HG03342 (cell line): ENCODE results near the gene RASSF6.
A peak's percentile ranks its signal among the peaks of the same experiment; 100 is the strongest.
"Not testable (repeated sequence)": the region's sequence is repeated elsewhere in the genome, so short reads cannot be mapped to it uniquely, and the experiment has no call there.

Experiments used
- ATAC-seq: cut with Tn5 transposase; IDR thresholded peaks from one replicate; pipeline ENCODE4 v1.9.1; 2021; ENCODE audit warnings: mild to moderate bottlenecking, moderate library complexity; ENCODE audit not compliant: unreplicated experiment

The RASSF6 gene, protein sequence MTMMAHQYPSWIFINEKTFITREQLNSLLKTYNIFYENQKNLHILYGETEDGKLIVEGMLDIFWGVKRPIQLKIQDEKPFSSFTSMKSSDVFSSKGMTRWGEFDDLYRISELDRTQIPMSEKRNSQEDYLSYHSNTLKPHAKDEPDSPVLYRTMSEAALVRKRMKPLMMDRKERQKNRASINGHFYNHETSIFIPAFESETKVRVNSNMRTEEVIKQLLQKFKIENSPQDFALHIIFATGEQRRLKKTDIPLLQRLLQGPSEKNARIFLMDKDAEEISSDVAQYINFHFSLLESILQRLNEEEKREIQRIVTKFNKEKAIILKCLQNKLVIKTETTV

DNA sequence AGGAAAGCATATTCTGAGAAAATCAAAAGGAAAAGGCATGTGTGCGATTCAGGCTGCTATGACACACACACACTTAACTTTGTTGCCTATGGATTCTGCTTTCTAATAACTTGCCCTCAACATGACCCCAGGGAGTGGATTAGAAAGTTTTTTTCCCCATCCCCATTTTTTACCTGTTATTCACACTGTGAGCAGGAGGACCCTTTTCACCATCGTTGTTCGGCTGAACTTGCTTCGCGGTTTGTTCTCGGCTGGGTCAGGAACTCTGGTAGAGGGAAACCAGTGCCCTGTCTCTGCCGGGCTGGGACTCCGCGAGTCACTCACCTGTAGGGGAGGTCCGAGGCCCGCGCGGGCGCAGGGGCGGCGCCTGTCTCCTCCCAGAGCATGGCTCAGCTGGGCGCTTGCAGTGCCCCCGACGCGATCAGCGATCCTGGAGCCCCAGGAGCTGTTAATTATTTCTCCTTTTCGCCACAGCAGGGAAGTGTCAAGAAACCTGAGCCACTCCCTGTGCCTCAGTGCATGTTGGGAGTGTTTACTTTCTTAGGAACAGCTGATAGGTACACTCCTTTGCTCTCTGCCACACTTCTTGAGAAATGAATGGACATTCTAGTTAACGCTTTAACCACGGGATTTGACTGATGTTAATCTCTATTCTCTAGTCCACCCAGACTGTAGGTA, at the start of gene RASSF6:
TSS of gene RASSF6 (minus strand) at position 322 of the 678 bp plus-strand sequence. CDS start 8,641 bp downstream, outside the sequence.
- ATAC-seq = peak; percentile 90

DNA sequence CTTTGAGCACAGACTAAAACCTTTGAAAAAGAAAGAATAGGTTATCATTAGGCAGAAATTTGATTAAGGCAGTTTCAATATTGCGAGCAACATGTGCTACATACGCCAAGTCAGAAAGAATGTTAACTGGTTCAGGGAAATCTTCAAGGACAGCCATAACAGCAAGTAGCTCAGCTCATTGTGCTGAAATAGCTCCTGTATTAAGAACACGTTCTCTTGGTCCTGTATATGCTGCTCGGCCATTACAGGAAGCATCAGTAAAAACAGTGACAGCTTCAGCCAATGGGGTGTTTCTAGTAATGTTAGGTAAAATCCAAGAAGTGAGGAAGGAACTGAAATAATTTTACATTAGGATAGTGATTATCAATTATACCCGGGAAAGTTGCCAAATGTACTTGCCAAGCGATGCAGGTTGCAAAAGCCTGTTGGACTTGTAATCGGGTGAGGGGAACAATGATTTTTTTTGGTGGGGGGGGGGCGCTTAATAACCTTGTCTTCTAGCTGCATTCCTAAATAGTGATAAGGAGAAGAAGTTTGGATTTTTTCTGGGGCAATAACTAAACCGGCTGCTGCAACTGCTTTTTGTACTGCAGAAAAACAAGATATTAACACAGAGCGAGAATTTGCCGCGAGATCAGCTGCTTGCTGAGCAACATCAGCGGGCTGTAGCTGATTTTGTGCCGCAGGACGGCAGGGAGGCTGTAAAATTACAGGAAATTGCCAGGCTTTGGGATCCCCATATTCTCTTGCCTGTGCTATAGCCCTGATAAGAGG, 49.4 kb upstream of the RASSF6 start:
- ATAC-seq = no peak

DNA sequence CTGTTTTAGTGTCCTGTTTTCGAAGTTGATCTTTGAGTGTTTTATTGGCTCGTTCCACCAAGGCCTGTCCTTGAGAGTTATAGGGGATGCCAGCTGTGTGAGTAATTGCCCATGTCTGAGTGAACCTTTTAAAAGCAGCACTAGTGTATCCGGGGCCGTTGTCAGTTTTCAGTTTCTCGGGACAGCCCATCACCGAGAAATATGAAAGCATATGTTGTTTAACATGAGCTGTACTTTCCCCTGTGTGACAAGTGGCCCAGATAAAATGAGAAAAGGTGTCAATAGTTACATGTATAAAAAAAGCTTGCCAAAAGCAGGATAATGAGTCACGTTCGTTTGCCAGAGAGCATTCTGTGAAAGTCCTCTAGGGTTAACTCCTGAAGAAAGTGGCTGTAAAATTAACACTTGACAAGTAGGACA, 48.6 kb upstream of the RASSF6 start:
- no peak for ATAC-seq

DNA sequence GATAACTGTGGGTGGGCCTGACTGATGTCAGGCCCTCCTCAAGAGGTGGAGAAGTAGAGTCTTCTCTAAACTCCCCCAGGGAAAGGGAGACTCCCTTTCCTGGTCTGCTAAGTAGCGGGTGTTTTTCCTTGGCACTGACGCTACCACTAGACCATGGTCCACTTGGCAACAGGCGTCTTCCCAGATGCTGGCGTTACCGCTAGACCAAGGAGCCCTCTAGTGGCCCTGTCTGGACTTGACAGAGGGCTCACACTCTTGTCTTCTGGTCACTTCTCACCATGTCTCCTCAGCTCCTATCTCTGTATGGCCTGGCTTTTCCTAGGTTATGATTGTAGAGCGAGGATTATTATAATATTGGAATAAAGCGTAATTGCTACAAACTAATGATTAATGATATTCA, 45.7 kb upstream of the RASSF6 start:
- ATAC-seq = not testable (repeated sequence)

DNA sequence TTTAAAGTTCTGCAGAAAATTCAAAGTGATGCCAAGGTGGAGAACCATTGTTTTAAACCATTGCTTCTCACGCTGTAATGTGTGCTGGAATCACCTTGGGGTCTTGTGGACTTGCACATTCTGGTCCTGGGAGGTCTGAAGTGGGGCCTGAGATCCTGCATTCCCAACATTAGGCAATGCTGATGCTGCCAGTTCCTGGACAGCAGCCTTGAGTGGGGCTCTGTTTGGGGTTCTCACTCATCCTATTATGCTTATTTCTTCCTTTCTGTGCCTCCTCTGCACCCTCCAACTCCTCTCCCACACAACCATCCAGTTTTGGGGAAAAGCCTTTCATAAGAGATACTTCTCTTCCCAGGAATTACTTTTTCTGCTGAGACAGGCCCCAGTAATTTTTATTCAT, 44.2 kb upstream of the RASSF6 start:
- no peak for ATAC-seq

DNA sequence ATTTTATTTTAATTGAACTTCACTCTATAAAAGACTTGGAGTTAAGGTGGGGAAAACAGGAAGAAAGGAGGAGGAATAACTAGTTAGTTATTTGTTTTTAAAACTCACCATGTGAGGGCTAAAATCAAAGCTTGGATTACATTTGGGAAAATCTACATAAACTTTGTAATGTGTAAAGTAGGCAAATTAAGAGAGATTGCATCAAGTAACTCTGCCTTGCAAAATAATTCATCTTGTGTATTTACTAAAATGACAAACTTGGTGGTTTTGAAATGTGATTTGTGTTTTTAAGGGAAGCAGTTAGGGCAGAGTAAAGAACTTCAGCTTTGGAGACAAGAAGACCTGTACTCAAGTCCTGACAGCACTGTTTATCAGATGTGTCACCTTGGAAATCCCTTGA, 43.3 kb upstream of the RASSF6 start:
- ATAC-seq = no peak

DNA sequence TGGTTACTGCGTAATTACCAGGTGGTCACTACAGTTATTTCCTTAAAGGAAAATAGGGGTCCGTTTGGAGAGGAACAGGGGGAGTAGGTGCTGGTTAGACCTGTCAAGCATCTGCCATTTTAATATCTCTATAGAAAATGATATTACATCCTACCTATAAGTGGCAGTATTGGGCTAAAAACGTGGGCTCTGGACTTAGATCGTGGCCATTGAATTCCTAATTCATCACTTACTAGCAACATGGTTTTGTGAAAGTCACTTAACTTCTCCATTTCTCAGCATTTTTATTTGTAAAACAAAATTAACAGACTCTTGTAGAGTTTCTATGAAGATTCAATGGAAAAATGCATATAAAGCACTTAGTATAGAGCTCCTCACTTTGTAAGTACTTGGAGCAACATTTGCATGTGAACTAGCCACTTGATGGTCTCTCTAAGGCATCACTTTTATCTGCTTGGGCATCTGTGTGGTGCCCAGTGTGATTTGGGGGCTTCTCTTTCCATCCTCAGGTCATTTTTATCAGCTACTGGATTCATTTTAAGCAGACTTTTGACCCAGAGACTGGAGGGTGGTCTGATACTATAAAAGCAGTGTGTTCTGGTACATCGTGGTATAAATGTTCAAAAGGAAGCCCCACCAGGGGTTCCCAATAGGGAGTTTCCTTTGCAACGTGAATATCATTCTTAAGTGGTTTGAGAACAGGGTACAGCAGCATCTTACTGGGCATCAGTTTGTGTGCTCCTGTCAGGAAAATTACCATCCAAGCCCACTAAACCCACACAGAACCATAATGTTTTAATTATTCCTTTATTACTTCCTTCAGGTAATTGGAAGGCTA, 42.7 kb upstream of the RASSF6 start:
- peak; percentile 86 for ATAC-seq

DNA sequence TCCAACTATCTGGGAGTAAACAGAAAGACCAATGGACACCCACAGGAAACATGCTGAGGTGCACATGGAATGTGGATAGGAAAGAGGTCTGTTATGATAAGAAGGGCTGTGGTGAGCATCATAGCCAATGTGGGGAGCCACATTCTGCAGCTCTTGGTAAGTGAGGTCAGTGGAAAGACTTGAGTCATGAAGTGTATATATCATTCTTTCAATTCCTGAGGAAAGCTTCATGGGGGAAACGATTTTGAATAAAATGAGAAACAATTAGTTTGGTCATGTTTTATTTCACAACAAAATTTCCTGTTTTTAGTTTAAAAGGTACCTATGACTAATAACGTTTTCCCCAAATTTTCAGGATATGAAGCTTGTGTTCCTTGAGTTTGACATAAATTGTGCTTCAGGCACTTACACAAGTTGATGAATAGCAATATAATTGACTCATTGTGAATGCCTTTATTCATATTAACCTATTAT, 41.4 kb upstream of the RASSF6 start:
- no peak for ATAC-seq

DNA sequence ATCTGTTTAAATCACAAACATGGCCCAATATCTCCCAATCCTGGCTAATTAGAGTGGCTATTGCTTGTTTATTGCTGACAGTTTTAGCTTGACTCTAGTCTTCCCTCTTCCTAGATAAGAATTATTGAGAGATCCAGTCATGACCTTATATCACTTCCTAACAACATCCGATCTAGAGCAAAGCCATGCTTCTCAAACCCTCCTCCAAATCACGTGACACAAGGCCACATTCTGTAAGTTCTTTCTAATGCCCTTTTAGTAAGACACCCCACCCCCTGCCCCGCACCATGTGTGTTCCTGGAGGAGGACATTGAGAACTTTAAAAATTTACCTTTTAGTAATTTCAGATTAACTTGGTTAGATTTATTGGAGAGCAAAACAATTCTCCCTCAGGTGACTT, 40.6 kb upstream of the RASSF6 start:
- ATAC-seq = no peak

DNA sequence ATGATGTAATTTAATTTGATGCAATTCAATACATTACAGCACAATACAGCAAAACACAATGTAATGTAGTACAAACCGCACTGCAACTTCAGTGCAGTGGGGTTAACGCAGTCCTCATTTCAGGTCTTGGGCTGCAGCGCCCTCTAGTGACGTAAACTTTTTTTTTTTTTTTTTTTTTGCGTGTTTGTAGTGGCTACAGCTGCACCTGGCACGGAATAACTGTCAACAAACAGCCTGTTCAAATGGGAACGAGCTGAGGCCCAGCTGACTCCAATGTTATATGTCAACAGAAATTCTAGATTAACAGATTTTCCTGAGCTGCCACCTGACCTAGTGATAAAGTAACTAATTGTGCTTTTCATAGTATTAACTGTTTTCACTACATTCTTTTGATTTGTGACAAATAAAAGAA, 33.5 kb upstream of the RASSF6 start:
- ATAC-seq = peak; percentile 80

DNA sequence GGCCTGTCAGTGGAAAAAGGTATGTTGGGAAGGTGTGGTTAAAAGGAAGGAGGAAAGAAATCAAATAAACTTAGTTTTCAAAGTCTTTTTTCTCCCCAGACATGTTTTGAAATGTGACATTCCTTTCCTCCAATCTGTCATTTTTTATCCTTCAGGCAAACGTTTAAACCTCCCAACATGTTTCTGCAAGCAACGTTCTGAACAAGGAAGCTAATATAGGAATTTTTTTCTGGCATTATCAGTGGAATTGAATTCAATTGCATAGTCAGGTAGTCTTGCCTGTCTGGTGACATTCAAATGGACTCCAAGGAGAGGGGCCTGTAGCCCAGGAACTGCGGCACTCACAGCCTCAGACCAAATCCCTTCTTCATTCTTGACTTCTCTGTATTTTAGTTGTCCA, 30.0 kb upstream of the RASSF6 start:
- ATAC-seq = no peak

DNA sequence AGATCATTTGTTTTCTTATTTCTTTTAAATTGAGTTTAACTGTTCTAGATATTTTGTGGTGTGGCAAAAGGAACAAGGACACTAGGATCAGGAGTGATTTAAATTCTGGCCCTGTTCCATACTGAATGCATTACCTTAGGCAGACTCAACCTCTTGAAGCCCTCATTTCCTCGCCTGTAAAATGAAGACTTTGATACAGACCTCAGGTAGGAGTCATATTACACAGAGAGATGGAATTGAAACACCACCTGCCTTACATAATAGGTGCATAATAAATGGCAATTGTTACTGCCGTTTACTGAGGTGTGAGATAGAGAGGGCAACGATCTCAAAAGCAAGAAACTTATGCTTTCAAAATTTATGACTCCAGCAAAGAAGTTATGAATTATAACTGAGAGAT, 28.2 kb upstream of the RASSF6 start:
- no peak for ATAC-seq

DNA sequence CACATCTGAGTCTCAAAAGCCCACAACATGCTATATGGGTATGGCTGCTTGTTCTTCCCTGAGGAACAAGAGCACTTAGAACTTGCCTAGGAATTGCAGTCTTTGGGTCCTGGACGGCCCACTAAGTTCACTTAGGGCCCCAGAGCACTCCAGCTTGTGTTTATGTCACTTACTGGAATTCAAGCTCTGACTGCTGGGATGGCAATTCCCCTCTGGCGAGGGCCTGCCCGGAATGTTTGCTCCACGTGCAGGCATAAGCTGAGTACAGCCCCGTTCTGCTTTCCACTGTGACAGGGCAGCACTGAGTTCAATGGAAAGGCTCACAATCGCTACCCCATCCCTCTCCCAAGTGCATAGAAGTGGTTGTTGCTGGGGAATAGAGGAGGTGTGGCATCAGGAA, 25.9 kb upstream of the RASSF6 start:
- no peak for ATAC-seq

DNA sequence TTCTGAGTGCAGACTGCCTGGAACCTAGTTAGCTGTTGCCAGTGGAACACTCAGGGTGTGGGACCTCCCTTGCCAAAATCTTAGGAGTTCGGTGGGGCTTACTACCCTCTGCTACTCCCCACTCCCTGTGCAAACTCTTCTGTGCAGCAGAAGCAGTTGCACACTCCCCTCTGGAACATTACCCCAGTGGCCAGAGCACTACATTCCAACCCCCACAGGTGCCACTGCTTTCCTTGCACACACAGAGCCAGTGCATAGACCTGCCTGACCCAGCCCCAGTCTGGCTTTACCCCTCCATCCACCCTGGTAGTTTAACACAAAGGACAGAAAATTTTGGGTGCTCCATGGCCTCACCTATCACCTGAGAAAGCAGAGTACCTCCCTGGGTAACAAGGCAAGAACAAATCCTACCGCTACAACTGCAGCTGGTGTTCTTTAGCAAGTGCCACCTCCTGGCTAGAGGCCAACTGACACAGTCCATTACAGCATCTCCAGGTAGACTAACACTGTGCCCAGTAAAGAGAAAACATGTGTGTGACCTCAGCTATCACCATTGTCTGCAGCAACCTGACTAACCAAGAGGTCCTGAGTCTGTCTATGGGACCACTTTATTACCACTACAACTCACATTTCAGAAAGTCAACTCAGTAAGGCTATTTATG, 11.5 kb upstream of the RASSF6 start:
- no peak for ATAC-seq

DNA sequence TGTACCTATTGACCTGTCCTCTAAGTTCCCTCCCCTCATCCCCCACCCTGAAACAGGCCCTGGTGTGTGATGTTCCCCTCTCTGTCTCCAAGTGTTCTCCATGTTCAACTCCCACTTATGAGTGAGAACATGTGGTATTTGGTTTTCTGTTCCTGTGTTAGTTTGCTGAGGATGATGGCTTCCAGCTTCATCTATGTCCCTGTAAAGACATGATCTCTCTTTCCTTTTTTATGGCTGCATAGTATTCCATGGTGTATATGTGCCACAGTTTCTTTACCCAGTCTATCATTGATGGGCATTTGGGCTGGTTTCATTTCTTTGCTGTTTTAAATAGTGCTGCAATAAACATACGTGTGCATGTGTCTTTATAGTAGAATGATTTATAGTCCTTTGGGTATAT, 8.6 kb upstream of the RASSF6 start:
- not testable (repeated sequence) for ATAC-seq

DNA sequence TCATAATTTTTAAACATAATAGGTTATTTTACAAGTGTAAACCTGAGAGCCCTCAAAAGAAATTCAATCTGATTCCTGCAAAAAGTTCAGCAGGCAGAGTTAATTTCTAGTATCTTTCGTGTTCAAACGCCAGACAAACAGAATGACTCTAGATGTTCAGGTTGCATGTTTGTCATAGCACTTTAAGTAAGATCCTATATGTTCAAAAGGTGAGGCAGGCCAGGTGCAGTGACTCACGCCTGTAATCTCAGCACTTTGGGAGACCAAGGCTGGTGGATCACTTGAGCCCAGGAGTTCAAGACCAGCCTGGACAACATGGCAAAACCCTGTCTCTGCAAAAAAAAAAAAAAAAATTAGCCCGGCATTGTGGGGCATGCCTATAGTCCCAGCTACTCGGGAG, 1.1 kb upstream of the RASSF6 start:
- no peak for ATAC-seq

DNA sequence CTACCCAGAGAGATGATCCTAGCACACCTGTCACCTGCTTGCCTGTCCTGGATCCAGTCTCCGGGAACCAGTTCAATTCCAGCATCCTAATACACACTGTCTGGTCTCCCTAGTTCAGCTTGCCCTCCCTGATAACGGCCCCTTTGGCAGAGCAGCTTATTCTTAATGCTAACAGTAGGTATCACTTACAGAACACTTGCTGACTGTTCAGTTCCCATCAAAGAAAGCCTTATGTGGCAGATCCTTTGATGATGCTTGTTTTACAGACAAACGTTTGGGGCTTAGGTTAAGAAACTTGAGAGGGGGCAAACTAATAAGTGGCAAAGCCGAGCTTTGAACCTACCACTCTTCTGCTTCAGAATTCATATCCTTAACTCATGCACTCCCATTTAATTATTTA, 890 bp downstream of the RASSF6 start:
- no peak for ATAC-seq

DNA sequence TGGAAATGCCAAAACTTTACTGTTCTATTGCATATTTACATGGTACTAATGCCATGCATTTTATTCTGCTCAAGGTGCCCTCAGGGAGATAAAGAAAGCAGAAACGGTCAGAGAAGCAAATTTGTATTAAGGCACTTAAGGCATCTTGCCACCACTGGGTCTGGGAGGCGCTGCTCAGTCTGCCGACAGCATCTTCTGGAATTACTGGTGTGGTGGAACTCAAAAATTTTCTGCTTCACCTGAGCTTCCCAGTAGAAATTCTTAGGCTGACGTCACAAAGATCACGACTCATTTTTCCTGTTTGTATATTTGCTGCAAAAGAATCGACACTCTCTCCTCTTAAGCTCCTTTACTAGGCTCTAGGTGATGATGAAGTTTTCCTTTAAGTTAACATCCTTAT, 3.0 kb downstream of the RASSF6 start:
- ATAC-seq = no peak

DNA sequence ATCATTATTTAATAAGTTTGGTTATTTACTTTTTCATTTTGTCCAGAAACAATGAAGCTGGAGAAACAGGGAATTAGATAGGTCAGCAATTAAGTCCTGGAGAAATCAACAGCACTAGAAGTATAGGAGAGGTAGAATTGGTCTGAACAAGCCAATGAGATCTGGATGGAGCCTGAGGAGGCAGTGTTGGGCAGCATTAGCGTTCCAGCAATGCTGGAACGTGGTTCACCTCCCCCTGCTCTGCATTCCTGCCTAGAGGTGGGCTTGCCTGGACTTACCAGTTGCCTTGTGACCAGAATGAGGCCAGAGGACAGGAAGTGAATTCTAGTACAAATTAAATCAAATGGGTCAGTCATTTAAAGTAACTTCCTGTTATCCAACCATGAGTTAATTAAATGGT, 4.6 kb downstream of the RASSF6 start:
- no peak for ATAC-seq

DNA sequence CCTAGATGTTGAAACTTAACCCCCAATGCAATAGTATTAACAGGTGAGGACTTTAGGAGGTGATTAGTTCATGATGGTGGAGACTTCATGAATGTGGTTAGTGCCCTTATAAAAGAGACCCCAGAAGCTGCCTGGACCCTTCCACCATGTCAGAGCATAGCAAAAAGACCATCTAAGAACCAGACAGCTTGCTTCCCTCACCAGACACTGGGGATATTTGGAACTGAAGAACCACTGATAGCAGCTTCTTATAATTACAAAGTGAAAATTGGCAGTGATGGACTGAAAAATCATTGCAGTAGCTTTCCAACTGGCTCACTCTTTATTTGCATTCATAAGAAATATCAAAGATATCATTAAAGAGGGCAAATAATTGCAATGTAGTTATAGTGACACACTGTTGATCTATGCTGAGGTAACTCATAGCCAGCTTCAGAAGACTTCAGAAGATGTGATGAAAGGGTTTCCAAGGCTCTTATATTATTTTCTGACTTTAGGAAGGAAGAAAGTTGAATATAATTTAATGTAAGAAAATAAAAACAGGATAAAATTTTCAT, 5.8 kb downstream of the RASSF6 start:
- ATAC-seq = no peak
